Spinal cord (tissue), 10 donors: ENCODE measurements around the gene KRTAP4-8. TPM values are rescaled to one million over a fixed set of nuclear protein-coding genes. Genes with fewer than 3 reads are reported as not detected.
"Not testable (repeated sequence)": the region's sequence is repeated elsewhere in the genome, so short reads cannot be mapped to it uniquely, and the experiment has no call there.

Source experiments
- DNase-seq, 6 donors: peaks; one replicate each; pipeline versions ENCODE4 v3.0.0 to v3.0.0-alpha.2; 2013 to 2015; ENCODE audit warnings: low spot score in 6 of 6, low read depth in 4 of 6
- H3K27ac ChIP-seq: one replicate; pipeline ENCODE4 v1.5.1; 2013; ENCODE audit warnings: low read depth, low read length, control low read depth
- H3K27me3 ChIP-seq: one replicate; pipeline ENCODE4 v1.6.1; 2013; ENCODE audit warnings: low read length; ENCODE audit not compliant: control insufficient read depth, insufficient read depth
- H3K36me3 ChIP-seq: one replicate; pipeline ENCODE4 v1.6.1; 2013; ENCODE audit warnings: low read length; ENCODE audit not compliant: control insufficient read depth, insufficient read depth
- H3K4me1 ChIP-seq: one replicate; pipeline ENCODE4 v1.6.1; 2013; ENCODE audit warnings: low read length; ENCODE audit not compliant: control insufficient read depth, insufficient read depth
- H3K4me3 ChIP-seq: one replicate; pipeline ENCODE4 v1.5.1; 2013; ENCODE audit warnings: low read depth, low read length, control low read depth
- H3K9me3 ChIP-seq: one replicate; pipeline ENCODE4 v1.6.1; 2013; ENCODE audit warnings: low read length; ENCODE audit not compliant: control insufficient read depth, insufficient read depth
- WGBS: methylation state at CpG from one replicate; pipeline ENCODE4 v1.1.5; 2013; ENCODE audit warnings: missing lambda C conversion rate; ENCODE audit not compliant: insufficient coverage; 5-methylcytosine and 5-hydroxymethylcytosine counted together
- polyA plus RNA-seq, 2 donors: library from polyadenylated mRNA; unstranded; fragments of 120-200 nt; gene quantifications; one replicate each; pipeline ENCODE4 v1.2.1, GENCODE V29; 2013; ENCODE audit not compliant: insufficient read length in 2 of 2
- total RNA-seq, 2 donors: library from RNA; depleted of rRNA in 1 of 2; stranded (reverse); fragments of 120-200 nt in 1 of 2; fragments of >200 nt in 1 of 2; gene quantifications; one replicate each; pipeline versions ENCODE4 v1.2.3 to v1.2.4, GENCODE V29; 2013 to 2014
- donor health status: healthy.

The KRTAP4-8 gene
- total and polyA plus RNA-seq, 4 donors = not detected

DNA sequence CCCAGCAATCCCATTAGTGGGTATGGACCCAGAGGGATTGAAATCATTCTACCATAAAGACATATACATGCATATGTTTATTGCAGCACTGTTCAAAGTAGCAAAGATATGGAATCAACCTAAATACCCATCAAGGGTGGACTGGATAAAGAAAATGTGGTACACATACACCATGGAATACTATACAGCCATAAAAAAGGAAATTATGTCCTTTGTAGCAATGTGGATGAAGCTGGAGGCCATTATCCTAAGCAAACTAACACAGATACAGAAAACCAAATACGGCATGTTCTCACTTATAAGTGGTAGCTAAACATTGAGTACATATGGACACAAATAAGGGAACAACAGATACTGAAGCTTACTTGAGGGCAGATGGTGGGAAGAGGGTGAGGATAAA is 40.4 kb downstream of the KRTAP4-8 start:
- Histone ChIP-seq H3K9me3 (no peaks in the 10 kb centered on the region), H3K27me3 (no peaks in the 10 kb centered on the region), H3K27ac (no peak overlapping the region), H3K4me3 (no peak overlapping the region), H3K4me1 (no peaks in the 10 kb centered on the region), H3K36me3 (no peaks in the 10 kb centered on the region)
- WGBS = no CpG with 5 or more reads among the region's 1 CpG
- no peak for DNase-seq

GRCh38 chr17:41055130-41055529 is 42.8 kb downstream of the KRTAP4-8 start, which contains the start of gene KRTAP2-2:
Gene KRTAP2-2 (minus strand): TSS chr17:41055230. CDS start chr17:41055211, 19 bp downstream.
- not testable (repeated sequence) for H3K27ac ChIP-seq, DNase-seq, H3K27me3 ChIP-seq, H3K4me3 ChIP-seq, H3K9me3 ChIP-seq, H3K36me3 ChIP-seq, H3K4me1 ChIP-seq
- no CpG with 5 or more reads among the region's 6 CpGs for WGBS

DNA sequence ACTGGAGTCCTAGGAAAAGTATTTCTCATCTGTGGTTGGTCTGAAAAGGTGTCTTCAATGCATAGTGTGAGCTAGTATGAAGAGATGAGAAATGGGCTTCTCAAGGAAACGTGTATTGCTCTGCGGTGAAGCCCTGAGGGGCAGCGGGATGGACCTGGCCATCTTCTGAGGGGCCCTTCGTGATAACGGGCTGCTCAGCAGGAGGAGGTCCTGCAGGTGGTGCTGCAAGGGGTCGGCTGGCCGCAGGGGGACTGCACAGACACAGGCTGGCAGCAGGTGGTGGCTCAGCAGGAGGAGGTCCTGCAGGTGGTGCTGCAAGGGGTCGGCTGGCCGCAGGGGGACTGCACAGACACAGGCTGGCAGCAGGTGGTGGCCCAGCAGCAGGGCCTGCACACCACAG is 43.4 kb downstream of the KRTAP4-8 start:
- H3K9me3 ChIP-seq, H3K27me3 ChIP-seq, H3K4me1 ChIP-seq, DNase-seq, H3K36me3 ChIP-seq, H3K27ac ChIP-seq, H3K4me3 ChIP-seq: not testable (repeated sequence)
- WGBS = 77% methylated on average over 7 of the region's 9 CpGs

DNA sequence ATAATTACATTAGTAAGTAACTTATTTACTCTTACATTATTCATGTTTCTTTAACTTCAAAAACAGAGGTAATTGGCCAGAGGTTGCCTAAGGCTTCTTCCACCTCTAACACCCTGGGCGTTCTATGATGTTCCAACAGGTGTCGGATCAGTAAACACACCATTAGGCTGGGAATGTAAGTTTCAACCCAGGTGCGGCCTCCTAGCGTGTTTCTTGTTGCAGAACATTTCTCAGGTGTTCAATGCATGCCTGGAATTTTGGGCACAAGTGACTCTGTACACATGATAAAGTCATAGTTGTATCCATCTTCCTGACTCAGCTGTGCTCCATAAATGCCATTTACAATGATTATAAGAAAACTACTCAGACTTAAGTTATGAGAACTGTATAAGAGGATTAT is 43.9 kb downstream of the KRTAP4-8 start:
- DNase-seq = no peak
- H3K4me1 ChIP-seq = no peaks in the 10 kb centered on the region
- H3K4me3 ChIP-seq = no peak overlapping the region
- no peaks in the 10 kb centered on the region for H3K9me3 ChIP-seq
- 90% methylated on average over 3 of the region's 4 CpGs for WGBS
- no peak overlapping the region for H3K27ac ChIP-seq
- no peaks in the 10 kb centered on the region for H3K36me3 ChIP-seq
- H3K27me3 ChIP-seq = no peaks in the 10 kb centered on the region

DNA sequence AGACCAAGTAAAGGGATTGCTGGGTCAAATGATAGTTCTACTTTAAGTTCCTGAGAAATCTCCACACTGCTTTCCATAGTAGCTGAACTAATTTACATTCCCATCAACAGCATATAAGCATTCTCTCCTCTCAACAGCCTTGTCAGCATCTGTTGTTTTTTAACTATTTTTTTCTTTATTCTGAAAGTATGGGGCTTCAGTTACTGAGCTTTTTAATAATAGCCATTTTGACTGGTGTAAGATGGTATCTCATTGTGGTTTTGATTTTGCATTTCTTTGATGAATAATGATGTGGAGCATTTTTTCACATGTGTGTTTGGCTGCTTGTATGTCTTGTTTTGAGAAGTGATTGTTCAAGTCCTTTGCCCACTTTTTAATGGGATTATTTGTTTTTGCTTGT is 45.4 kb downstream of the KRTAP4-8 start:
- H3K27me3 ChIP-seq = no peaks in the 10 kb centered on the region
- H3K27ac ChIP-seq = no peak overlapping the region
- no peaks in the 10 kb centered on the region for H3K36me3 ChIP-seq
- no peaks in the 10 kb centered on the region for H3K4me1 ChIP-seq
- no peaks in the 10 kb centered on the region for H3K9me3 ChIP-seq
- no peak overlapping the region for H3K4me3 ChIP-seq
- no peak for DNase-seq

GRCh38 chr17:41049110-41049509 is 48.8 kb downstream of the KRTAP4-8 start:
- Histone ChIP-seq H3K27ac (no peak overlapping the region), H3K9me3 (no peaks in the 10 kb centered on the region), H3K27me3 (no peaks in the 10 kb centered on the region), H3K4me3 (no peak overlapping the region), H3K4me1 (no peaks in the 10 kb centered on the region), H3K36me3 (no peaks in the 10 kb centered on the region)
- WGBS = 56% methylated on average over 2 of the region's 2 CpGs
- DNase-seq = no peak

GRCh38 chr17:41048441-41048840 is 49.5 kb downstream of the KRTAP4-8 start:
- no peak overlapping the region for H3K4me3 ChIP-seq
- no peak overlapping the region for H3K27ac ChIP-seq
- H3K9me3 ChIP-seq = no peaks in the 10 kb centered on the region
- H3K4me1 ChIP-seq = no peaks in the 10 kb centered on the region
- WGBS = 73% methylated on average over 3 of the region's 7 CpGs
- H3K36me3 ChIP-seq = no peaks in the 10 kb centered on the region
- no peaks in the 10 kb centered on the region for H3K27me3 ChIP-seq
- DNase-seq = peak in 1 of 6 donors; percentile 4

Other genes with a start within 250 kb of the KRTAP4-8 start
Only the 30 nearest of the 38 such genes appear.
- gene KRT39, start 131.2 kb downstream of the KRTAP4-8 start, total RNA-seq = not detected
- not detected for gene KRT39, start 131.2 kb downstream of the KRTAP4-8 start, polyA plus RNA-seq
- under 1 TPM in 1 of 2 donors, not detected in 1; 0.40 TPM for gene KRT40, start 113.8 kb downstream of the KRTAP4-8 start, total RNA-seq
- gene KRT40, start 113.8 kb downstream of the KRTAP4-8 start, polyA plus RNA-seq = under 1 TPM; 0.27 to 0.33 TPM
- gene KRTAP3-3, start 104.0 kb downstream of the KRTAP4-8 start, total RNA-seq = not detected
- not detected for gene KRTAP3-3, start 104.0 kb downstream of the KRTAP4-8 start, polyA plus RNA-seq
- not detected for gene KRTAP3-2, start 98.2 kb downstream of the KRTAP4-8 start, total RNA-seq
- gene KRTAP3-2, start 98.2 kb downstream of the KRTAP4-8 start, polyA plus RNA-seq = not detected
- gene KRTAP3-1, start 89.0 kb downstream of the KRTAP4-8 start, total RNA-seq = not detected
- gene KRTAP3-1, start 89.0 kb downstream of the KRTAP4-8 start, polyA plus RNA-seq = not detected
- not detected for gene KRTAP1-5, start 70.9 kb downstream of the KRTAP4-8 start, total RNA-seq
- not detected for gene KRTAP1-5, start 70.9 kb downstream of the KRTAP4-8 start, polyA plus RNA-seq
- gene KRTAP1-4, start 67.9 kb downstream of the KRTAP4-8 start, total RNA-seq = not detected
- gene KRTAP1-4, start 67.9 kb downstream of the KRTAP4-8 start, polyA plus RNA-seq = not detected
- gene KRTAP1-3, start 63.3 kb downstream of the KRTAP4-8 start, total RNA-seq = not detected
- not detected for gene KRTAP1-3, start 63.3 kb downstream of the KRTAP4-8 start, polyA plus RNA-seq
- not detected for gene KRTAP1-1, start 56.7 kb downstream of the KRTAP4-8 start, total RNA-seq
- not detected for gene KRTAP1-1, start 56.7 kb downstream of the KRTAP4-8 start, polyA plus RNA-seq
- not detected for gene KRTAP2-1, start 50.8 kb downstream of the KRTAP4-8 start, total RNA-seq
- gene KRTAP2-1, start 50.8 kb downstream of the KRTAP4-8 start, polyA plus RNA-seq = not detected
- gene KRTAP2-2, start 42.9 kb downstream of the KRTAP4-8 start, total RNA-seq = not detected
- gene KRTAP2-2, start 42.9 kb downstream of the KRTAP4-8 start, polyA plus RNA-seq = not detected
- not detected for gene KRTAP2-3, start 38.0 kb downstream of the KRTAP4-8 start, total RNA-seq
- gene KRTAP2-3, start 38.0 kb downstream of the KRTAP4-8 start, polyA plus RNA-seq = not detected
- gene KRTAP2-4, start 32.3 kb downstream of the KRTAP4-8 start, total RNA-seq = not detected
- gene KRTAP2-4, start 32.3 kb downstream of the KRTAP4-8 start, polyA plus RNA-seq = not detected
- gene KRTAP4-7, start 14.0 kb downstream of the KRTAP4-8 start, total RNA-seq = not detected
- not detected for gene KRTAP4-7, start 14.0 kb downstream of the KRTAP4-8 start, polyA plus RNA-seq
- gene KRTAP4-16, start 4.1 kb upstream of the KRTAP4-8 start, total RNA-seq = not detected
- gene KRTAP4-16, start 4.1 kb upstream of the KRTAP4-8 start, polyA plus RNA-seq = not detected
- not detected for gene KRTAP4-9, start 7.2 kb upstream of the KRTAP4-8 start, total RNA-seq
- gene KRTAP4-9, start 7.2 kb upstream of the KRTAP4-8 start, polyA plus RNA-seq = not detected
- not detected for gene KRTAP4-11, start 20.2 kb upstream of the KRTAP4-8 start, total RNA-seq
- gene KRTAP4-11, start 20.2 kb upstream of the KRTAP4-8 start, polyA plus RNA-seq = not detected
- not detected for gene KRTAP4-12, start 26.0 kb upstream of the KRTAP4-8 start, total RNA-seq
- not detected for gene KRTAP4-12, start 26.0 kb upstream of the KRTAP4-8 start, polyA plus RNA-seq
- gene KRTAP4-6, start 42.4 kb upstream of the KRTAP4-8 start, total RNA-seq = not detected
- not detected for gene KRTAP4-6, start 42.4 kb upstream of the KRTAP4-8 start, polyA plus RNA-seq
- gene KRTAP4-5, start 51.7 kb upstream of the KRTAP4-8 start, total RNA-seq = not detected
- gene KRTAP4-5, start 51.7 kb upstream of the KRTAP4-8 start, polyA plus RNA-seq = not detected
- gene KRTAP4-4, start 62.6 kb upstream of the KRTAP4-8 start, total RNA-seq = not detected
- gene KRTAP4-4, start 62.6 kb upstream of the KRTAP4-8 start, polyA plus RNA-seq = not detected
- gene KRTAP4-3, start 70.1 kb upstream of the KRTAP4-8 start, total RNA-seq = not detected
- not detected for gene KRTAP4-3, start 70.1 kb upstream of the KRTAP4-8 start, polyA plus RNA-seq
- gene KRTAP4-2, start 80.1 kb upstream of the KRTAP4-8 start, total RNA-seq = not detected
- gene KRTAP4-2, start 80.1 kb upstream of the KRTAP4-8 start, polyA plus RNA-seq = not detected
- gene KRTAP4-1, start 86.8 kb upstream of the KRTAP4-8 start, total RNA-seq = not detected
- not detected for gene KRTAP4-1, start 86.8 kb upstream of the KRTAP4-8 start, polyA plus RNA-seq
- not detected for gene KRTAP9-1, start 91.7 kb upstream of the KRTAP4-8 start, total RNA-seq
- not detected for gene KRTAP9-1, start 91.7 kb upstream of the KRTAP4-8 start, polyA plus RNA-seq
- not detected for gene KRTAP9-2, start 128.5 kb upstream of the KRTAP4-8 start, total RNA-seq
- gene KRTAP9-2, start 128.5 kb upstream of the KRTAP4-8 start, polyA plus RNA-seq = not detected
- gene KRTAP9-3, start 134.3 kb upstream of the KRTAP4-8 start, total RNA-seq = not detected
- not detected for gene KRTAP9-3, start 134.3 kb upstream of the KRTAP4-8 start, polyA plus RNA-seq
- gene KRTAP9-8, start 139.9 kb upstream of the KRTAP4-8 start, total RNA-seq = not detected
- gene KRTAP9-8, start 139.9 kb upstream of the KRTAP4-8 start, polyA plus RNA-seq = not detected
- gene KRTAP9-4, start 151.5 kb upstream of the KRTAP4-8 start, total RNA-seq = not detected
- gene KRTAP9-4, start 151.5 kb upstream of the KRTAP4-8 start, polyA plus RNA-seq = not detected
- not detected for gene KRTAP9-9, start 157.2 kb upstream of the KRTAP4-8 start, total RNA-seq
- gene KRTAP9-9, start 157.2 kb upstream of the KRTAP4-8 start, polyA plus RNA-seq = not detected